GM18519 (cell line): ENCODE data around the gene SHC4.
A peak's percentile ranks its signal among the peaks of the same experiment; 100 is the strongest.
"Not testable (repeated sequence)": the region's sequence is repeated elsewhere in the genome, so short reads cannot be mapped to it uniquely, and the experiment has no call there.

ENCODE experiments used
- ATAC-seq: cut with Tn5 transposase; IDR thresholded peaks from one replicate; pipeline ENCODE4 v1.9.1; 2021; ENCODE audit warnings: mild to moderate bottlenecking, moderate library complexity; ENCODE audit not compliant: unreplicated experiment, low FRiP score

Gene SHC4

GRCh38 chr15:48856942-48857341, 106.8 kb downstream of the SHC4 start:
- no peak for ATAC-seq

- ATAC-seq, result no peak
Observed at GRCh38 chr15:48855501-48856440, 107.9 kb downstream of the SHC4 start.

GRCh38 chr15:48854434-48854833, 109.3 kb downstream of the SHC4 start:
- not testable (repeated sequence) for ATAC-seq

DNA sequence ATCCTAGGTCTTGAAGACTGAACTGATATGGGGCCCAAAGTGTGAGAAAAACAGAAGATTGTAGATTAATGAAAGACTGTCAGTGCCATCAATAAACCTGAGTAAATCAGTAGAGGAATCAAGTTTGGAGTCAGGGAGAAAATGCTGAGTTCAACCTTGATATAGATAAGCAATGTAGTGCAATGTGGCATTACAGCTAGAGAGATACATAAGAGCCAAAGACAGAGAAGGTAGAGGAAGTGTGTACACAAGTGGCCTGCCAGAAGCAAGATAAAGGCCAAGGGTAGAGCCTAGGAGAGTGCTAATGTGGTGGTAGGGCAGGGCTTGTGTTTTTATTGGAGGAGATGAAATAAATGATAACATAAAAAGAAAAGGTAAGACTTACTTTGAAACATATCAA, 111.8 kb downstream of the SHC4 start:
- ATAC-seq, result no peak

- no peak for ATAC-seq
Observed at GRCh38 chr15:48850648-48851047, 113.1 kb downstream of the SHC4 start.

GRCh38 chr15:48845123-48845522, 118.6 kb downstream of the SHC4 start:
- no peak for ATAC-seq

DNA sequence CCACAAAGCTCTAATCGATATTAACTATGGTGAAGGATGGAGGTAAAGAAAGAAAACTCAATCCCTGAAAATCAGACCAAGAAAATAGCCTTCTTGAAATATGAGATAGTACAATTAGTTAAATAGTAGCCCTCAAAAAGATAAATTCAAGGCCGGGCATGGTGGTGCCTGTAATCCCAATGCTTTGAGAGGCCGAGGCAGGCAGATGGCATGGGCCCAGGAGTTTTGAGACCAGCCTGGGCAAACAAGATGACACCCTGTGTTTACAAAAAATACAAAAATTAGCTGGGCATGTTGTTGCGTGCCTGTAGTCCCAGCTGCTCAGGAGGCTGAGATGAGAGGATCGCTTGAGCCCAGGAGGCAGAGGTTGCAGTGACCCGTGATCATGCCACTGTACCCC, 121.2 kb downstream of the SHC4 start:
- no peak for ATAC-seq

DNA sequence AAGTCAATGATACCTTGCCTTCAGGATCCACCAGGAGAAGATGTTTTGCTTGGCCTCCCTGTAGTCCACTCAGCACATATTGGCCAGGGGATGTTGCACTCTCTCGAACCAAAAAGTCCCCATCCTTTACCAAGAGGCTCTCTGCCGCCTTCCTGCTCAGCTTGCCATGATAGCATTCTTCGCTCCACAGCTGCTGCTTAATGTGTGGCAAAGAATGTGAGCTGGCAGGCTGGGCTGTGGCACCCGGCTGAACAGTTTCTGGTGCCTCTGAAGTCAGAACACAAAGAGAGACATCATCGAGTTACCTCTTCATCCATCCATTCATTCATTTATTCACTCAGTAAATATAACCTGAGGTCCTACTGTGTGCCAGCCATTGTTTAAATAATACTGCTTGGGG, 129.0 kb downstream of the SHC4 start:
- ATAC-seq, result no peak

DNA sequence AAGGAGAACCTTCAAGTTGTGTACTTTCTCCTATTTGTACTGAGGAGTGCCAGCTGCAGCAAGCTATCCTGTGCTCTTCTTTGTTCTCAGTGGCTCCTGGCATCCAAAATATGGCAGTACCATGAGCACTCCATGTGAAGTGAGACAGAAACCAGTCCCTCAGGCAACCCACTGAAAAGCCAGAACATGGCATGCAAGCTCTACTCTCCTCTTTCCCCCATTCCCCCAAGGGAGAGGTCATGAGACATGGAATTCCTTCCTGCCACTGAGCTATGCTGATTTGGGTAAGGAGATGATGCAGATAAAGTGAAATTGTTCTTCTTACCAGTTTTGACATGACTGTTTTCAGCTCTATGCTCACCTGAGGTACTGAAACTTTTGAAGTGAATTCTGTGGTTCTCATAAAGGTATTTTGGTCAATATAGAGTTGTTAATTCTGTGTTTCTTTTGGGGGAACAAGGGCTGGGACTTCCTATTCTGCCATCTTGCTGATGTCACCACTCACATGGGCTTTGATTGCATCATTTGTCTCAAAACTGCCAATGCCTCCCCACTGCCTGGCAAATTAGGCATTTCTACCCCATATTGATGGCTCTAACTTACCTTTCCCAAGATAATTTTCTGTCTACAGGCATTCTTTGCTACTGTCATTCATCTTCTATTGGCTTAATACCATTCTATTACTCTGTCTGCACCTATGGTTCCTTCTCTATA, 130.0 kb downstream of the SHC4 start:
- ATAC-seq, result no peak

DNA sequence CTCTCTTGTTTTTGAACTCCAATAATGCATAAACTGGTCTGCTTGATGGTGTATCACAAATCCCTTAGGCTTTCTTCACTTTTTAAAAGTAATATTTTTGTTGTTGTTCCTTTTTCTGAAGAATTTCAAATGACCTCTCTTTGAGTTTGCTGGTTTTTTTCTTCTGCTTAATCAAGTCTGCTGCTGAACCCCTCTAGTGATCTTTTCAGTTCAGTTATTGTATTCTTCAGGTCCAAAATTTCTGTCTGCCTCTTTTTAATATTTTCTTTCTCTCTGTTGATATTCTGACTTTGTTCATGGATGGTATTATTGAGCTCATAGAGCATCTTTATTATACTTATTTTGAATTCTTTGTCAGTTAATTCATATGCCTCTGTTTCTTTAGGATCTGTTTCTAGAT, 131.1 kb downstream of the SHC4 start:
- no peak for ATAC-seq

GRCh38 chr15:48828906-48829305, 134.8 kb downstream of the SHC4 start:
- ATAC-seq, result no peak

DNA sequence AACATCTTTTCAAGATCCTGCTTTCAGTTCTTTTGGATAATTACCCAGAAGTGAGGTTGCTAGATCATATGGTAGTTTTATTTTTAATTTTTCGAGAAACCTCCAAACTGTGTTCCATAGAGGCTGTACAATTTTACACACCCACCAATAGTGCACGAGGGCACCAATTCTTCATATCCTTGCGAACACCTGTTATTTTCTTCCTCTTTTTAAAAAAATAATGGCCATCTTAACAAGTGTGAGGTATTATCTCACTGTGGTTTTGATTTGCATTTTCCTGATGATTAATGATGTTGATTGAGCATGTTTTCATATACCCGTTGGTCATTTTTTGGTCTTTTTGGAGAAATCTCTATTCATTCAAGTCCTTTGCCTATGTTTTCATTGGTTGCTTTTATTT, 135.2 kb downstream of the SHC4 start:
- no peak for ATAC-seq

DNA sequence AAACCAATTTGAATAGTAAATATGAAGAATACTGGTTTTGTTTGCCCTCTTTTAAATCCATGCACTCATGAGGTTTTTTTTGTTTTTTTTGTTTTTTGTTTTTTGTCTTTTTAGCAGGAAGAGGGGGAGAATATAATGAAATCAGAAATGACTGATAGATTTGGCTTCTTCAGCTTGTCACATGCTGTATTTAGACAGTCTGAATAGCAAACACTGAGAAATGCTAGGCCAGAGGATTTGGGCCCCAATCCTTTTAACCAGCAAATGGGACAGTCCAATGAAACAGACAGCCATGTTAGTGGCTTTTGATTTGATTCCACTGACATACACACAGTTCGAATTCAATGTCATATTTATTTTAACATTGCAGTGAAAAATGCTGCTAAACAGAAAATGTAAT, 138.6 kb downstream of the SHC4 start:
- ATAC-seq, result no peak

GRCh38 chr15:48823706-48824105, 140.0 kb downstream of the SHC4 start:
- no peak for ATAC-seq

- no peak for ATAC-seq
Observed at GRCh38 chr15:48823237-48823636, 140.5 kb downstream of the SHC4 start.

- no peak for ATAC-seq
Observed at GRCh38 chr15:48814286-48814685, 149.4 kb downstream of the SHC4 start.

DNA sequence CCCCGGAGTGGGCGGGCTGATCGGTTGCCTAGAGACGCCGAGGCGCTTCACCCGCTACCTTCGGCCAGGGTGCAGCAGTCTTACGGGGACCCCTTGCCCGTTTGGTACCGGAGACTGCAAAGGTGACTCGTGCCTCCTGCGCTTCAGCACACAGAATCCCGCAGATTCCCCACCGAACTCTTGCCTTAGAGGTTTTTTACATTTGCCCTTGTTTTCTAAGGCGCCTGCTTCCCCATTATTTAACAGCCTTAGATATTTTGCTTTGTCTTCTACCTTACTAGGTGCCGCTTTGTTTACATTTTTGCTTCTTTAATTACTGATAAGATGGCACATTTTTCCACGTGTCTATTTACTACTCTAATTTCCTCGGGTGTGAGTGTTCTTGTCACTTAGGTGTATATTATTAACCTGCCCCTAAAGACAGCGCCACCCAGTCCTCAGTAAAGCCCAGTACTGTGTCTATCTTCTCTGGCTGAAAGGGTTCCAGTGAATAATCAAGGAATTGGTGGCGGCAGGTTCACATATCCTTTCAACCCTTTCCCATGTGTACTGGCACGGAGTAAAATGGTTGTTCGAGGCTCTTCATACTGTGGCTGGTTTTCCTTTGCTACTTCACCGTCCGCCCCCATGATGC, 152.3 kb downstream of the SHC4 start:
- no peak for ATAC-seq

DNA sequence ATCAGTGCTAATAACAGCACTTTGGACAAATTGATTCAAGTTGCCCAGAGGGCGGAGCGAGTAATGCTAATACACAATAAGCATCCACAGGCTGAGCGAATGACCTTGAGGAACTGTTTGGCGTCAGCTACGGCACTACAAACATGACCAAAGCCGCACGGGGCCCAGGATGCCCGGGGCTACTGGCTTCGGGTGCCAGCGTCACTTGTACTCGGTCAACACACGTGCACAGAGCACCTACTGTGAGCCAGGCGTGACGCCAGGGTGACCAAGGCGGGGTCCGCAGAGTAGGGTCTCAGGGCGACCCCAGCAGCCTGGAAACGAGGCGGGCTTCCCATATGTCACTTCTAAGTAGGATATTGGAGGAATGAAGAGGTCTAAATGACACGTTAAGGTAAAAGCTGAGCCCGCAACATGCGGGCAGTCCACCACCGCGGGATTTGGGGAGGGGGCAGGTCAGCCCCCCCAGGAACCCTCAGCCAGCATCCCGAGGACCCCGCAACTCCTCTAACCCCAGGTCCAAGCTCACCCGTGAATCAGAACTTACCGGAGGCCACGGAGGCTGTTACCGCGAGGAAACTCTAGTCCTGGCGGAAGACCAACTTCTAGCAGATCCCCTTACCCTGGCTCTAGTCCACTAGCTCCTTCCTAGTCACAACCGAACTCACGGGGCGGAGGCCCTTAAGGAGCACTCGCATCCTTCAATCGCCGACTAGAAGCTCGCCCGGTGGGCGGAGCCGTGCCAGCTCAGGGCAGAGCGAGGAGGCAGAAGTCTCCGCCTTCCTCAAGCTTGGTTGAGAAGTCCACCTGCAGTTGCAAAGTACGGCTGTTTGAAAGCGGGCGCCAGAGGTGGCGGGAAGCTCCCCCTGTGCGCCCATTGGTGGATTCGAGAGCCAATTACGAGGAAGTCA, 153.1 kb downstream of the SHC4 start, which contains the start of gene CEP152:
CEP152 (minus strand) TSS at position 656 of the 911 bp plus-strand sequence. CDS start 5,420 bp downstream, outside the sequence.
- peak; percentile 97 for ATAC-seq

GRCh38 chr15:48806151-48806550, 157.6 kb downstream of the SHC4 start:
- no peak for ATAC-seq

DNA sequence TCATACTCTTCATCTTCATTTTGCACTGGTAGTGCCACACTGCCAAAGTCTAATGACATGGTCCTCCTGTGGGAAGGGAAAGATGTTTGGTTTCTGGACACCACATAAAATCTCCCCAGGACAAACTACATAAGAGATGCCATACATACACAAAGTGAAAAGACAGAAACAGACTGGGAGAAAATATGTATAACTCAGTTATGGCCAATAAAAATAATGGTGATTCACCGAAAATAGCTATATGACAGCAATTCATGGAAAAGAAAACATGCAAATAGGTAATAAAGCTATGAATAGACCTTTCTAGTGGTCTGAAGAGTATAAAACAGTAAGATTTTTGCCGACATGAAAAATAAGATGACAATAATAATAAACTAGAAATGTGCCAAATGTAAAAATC, 158.1 kb downstream of the SHC4 start:
- no peak for ATAC-seq
